Esophagus muscularis mucosa (tissue), 4 donors: ENCODE data around the gene TNN.

Experiments
- CTCF ChIP-seq, 3 experiments: fragments of 200-600 bp in 2 of 3; fragments of 450-650 bp in 1 of 3; sonication (generic) in 2 of 3; IDR thresholded peaks; one replicate each; pipeline ENCODE4 v1.5.1; 2017 to 2019; ENCODE audit warnings: antibody characterized with exemption in 3 of 3, mild to moderate bottlenecking in 2 of 3, moderate library complexity in 1 of 3
- EP300 ChIP-seq: sonication (generic); formaldehyde crosslinking; IDR thresholded peaks from one replicate; pipeline ENCODE4 v1.6.1; 2017; ENCODE audit warnings: antibody characterized with exemption
- POLR2A ChIP-seq: fragments of 450-650 bp; IDR thresholded peaks from one replicate; pipeline ENCODE4 v1.6.1; 2017; ENCODE audit warnings: antibody characterized with exemption, moderate library complexity, mild to moderate bottlenecking, low read depth
- POLR2AphosphoS5 ChIP-seq, 2 donors: sonication (generic); formaldehyde crosslinking; IDR thresholded peaks; one replicate each; pipeline ENCODE4 v1.6.1; 2017; ENCODE audit warnings: antibody characterized with exemption in 2 of 2

- TF ChIP-seq EP300, result no peak
- no peak for TF ChIP-seq CTCF (IDR thresholded peaks at IDR 0.05)
- TF ChIP-seq POLR2AphosphoS5 (IDR thresholded peaks at IDR 0.05), result no peak
- TF ChIP-seq POLR2A, result no peak
Measured at GRCh38 chr1:175095978-175096607, 28.5 kb downstream of the TNN start.
